ENCODE results near the gene CMSS1. TPM values are rescaled to one million over a fixed set of nuclear protein-coding genes. Genes with fewer than 3 reads are reported as not detected.

The CMSS1 gene
- total RNA-seq, 1 experiment from 2014 or later = 55.8 TPM

- BruUV-seq (replicated peaks) = no TSS peak
- H3K4me3 Mint-ChIP-seq (ENCODE audit: low read depth, unreplicated experiment) = no peak overlapping the region
- TF ChIP-seq CTCF (IDR thresholded peaks at IDR 0.05; ENCODE audit: unreplicated experiment) = no peak
- H3K36me3 Mint-ChIP-seq (ENCODE audit: insufficient read depth, unreplicated experiment) = no peaks in the 10 kb centered on the region
- no peaks in the 10 kb centered on the region for H3K9me3 Mint-ChIP-seq (ENCODE audit: low read depth, unreplicated experiment)
- no peak for DNase-seq
- CTCF ChIA-PET = interaction anchor here (0.6 kb wide), 1 partner anchor 340 kb away, joined by 5 read pairs; no protein-coding TSS in a partner anchor
- H3K27ac Mint-ChIP-seq (ENCODE audit: unreplicated experiment) = no peak overlapping the region
- no peaks in the 10 kb centered on the region for H3K27me3 Mint-ChIP-seq (ENCODE audit: unreplicated experiment)
- intact Hi-C loops (cut with micrococcal nuclease; ENCODE audit: unreplicated experiment) = no loop called here
- peaks cover 12% of the 10 kb centered on the region for H3K4me1 Mint-ChIP-seq (ENCODE audit: low read depth, unreplicated experiment)
Measured at GRCh38 chr3:99981138-99981537, 163.5 kb downstream of the CMSS1 start.

- no TSS peak for BruUV-seq (replicated peaks)
- CTCF ChIA-PET = no interaction called here
- Mint-ChIP-seq H3K27me3 (ENCODE audit: unreplicated experiment) (no peaks in the 10 kb centered on the region), H3K36me3 (ENCODE audit: insufficient read depth, unreplicated experiment) (no peaks in the 10 kb centered on the region), H3K9me3 (ENCODE audit: low read depth, unreplicated experiment) (no peaks in the 10 kb centered on the region), H3K27ac (ENCODE audit: unreplicated experiment) (no peak overlapping the region), H3K4me3 (ENCODE audit: low read depth, unreplicated experiment) (no peak overlapping the region), H3K4me1 (ENCODE audit: low read depth, unreplicated experiment) (peaks cover 12% of the 10 kb centered on the region)
- DNase-seq = no peak
- no peak for TF ChIP-seq CTCF (IDR thresholded peaks at IDR 0.05; ENCODE audit: unreplicated experiment)
- intact Hi-C loops (cut with micrococcal nuclease; ENCODE audit: unreplicated experiment) = no loop called here
Measured at GRCh38 chr3:99982650-99983049, 165.0 kb downstream of the CMSS1 start.

- DNase-seq = no peak
- Mint-ChIP-seq H3K4me3 (ENCODE audit: low read depth, unreplicated experiment) (no peak overlapping the region), H3K27ac (ENCODE audit: unreplicated experiment) (no peak overlapping the region), H3K27me3 (ENCODE audit: unreplicated experiment) (no peaks in the 10 kb centered on the region), H3K9me3 (ENCODE audit: low read depth, unreplicated experiment) (no peaks in the 10 kb centered on the region), H3K36me3 (ENCODE audit: insufficient read depth, unreplicated experiment) (no peaks in the 10 kb centered on the region), H3K4me1 (ENCODE audit: low read depth, unreplicated experiment) (peaks cover 12% of the 10 kb centered on the region)
- intact Hi-C loops (cut with micrococcal nuclease; ENCODE audit: unreplicated experiment) = no loop called here
- TF ChIP-seq CTCF (IDR thresholded peaks at IDR 0.05; ENCODE audit: unreplicated experiment) = no peak
- BruUV-seq (replicated peaks) = no TSS peak
- CTCF ChIA-PET = interaction anchor here (1.0 kb wide), 1 partner anchor 12 kb away, joined by 4 read pairs; no protein-coding TSS in a partner anchor
Measured at GRCh38 chr3:99984139-99984538, 166.5 kb downstream of the CMSS1 start.

- no peak for TF ChIP-seq CTCF (IDR thresholded peaks at IDR 0.05; ENCODE audit: unreplicated experiment)
- no peaks in the 10 kb centered on the region for H3K27me3 Mint-ChIP-seq (ENCODE audit: unreplicated experiment)
- no peaks in the 10 kb centered on the region for H3K9me3 Mint-ChIP-seq (ENCODE audit: low read depth, unreplicated experiment)
- H3K4me1 Mint-ChIP-seq (ENCODE audit: low read depth, unreplicated experiment) = peaks cover 12% of the 10 kb centered on the region
- DNase-seq = no peak
- H3K4me3 Mint-ChIP-seq (ENCODE audit: low read depth, unreplicated experiment) = no peak overlapping the region
- no peaks in the 10 kb centered on the region for H3K36me3 Mint-ChIP-seq (ENCODE audit: insufficient read depth, unreplicated experiment)
- intact Hi-C loops (cut with micrococcal nuclease; ENCODE audit: unreplicated experiment) = no loop called here
- BruUV-seq (replicated peaks) = no TSS peak
- no peak overlapping the region for H3K27ac Mint-ChIP-seq (ENCODE audit: unreplicated experiment)
- CTCF ChIA-PET = interaction anchor here (0.6 to 0.7 kb wide), 2 partner anchors 15 to 98 kb away, joined by 3 read pairs; no protein-coding TSS in a partner anchor
Measured at GRCh38 chr3:99984668-99985067, 167.0 kb downstream of the CMSS1 start.

All from Calu3 (cell line).